D721Med (cell line): Measurements from ENCODE around the gene MYL11.

Experiments
- DNase-seq: peaks from one replicate; pipeline ENCODE4 v3.0.0; 2011; ENCODE audit warnings: low spot score; ENCODE audit not compliant: insufficient read length
- FAIRE-seq: peaks from 2 replicates; lab custom pipeline; 2011; peaks lifted over from hg19 to GRCh38; lab: Jason Lieb, UNC
- TF ChIP-seq, protein P1 (sequence below): IDR thresholded peaks from 2 replicates; pipeline ENCODE4 v1.5.1; 2012; ENCODE audit warnings: mild to moderate bottlenecking, control low read depth; ENCODE audit not compliant: insufficient read depth; ENCODE audit errors: missing control alignments

MYL11 gene

DNA sequence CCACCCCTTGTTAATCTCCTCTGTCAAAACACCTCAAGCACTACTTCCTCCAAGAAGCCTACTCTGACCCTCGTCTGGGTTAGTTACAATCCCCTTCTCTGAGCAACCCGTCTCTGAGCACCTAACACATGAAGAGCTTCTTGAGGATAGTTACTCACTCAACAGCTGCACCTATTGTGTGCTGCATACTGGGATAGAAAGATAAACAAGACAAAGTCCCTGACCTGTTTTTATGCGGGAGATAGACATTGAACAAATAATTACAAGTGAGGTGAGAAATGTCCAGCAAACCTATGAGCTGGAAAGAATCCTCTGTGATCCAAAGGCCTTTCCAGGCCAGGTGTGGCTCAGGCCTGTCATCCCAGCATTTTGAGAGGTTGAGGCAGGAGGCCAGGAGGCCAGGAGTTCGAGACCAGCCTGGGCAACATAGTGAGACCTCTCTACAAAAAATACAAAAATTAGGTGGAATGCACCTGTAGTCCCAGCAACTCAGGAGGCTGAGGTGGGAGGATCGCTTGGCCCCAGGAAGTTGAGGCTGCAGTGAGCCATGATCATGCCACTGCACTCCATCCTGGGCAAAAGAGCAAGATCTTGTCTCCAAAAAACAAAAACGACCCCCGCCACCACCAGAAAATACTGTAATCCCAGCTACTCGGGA, 27.3 kb downstream of the MYL11 start:
- FAIRE-seq: no peak
- DNase-seq: no peak
- TF ChIP-seq, protein P1, sequence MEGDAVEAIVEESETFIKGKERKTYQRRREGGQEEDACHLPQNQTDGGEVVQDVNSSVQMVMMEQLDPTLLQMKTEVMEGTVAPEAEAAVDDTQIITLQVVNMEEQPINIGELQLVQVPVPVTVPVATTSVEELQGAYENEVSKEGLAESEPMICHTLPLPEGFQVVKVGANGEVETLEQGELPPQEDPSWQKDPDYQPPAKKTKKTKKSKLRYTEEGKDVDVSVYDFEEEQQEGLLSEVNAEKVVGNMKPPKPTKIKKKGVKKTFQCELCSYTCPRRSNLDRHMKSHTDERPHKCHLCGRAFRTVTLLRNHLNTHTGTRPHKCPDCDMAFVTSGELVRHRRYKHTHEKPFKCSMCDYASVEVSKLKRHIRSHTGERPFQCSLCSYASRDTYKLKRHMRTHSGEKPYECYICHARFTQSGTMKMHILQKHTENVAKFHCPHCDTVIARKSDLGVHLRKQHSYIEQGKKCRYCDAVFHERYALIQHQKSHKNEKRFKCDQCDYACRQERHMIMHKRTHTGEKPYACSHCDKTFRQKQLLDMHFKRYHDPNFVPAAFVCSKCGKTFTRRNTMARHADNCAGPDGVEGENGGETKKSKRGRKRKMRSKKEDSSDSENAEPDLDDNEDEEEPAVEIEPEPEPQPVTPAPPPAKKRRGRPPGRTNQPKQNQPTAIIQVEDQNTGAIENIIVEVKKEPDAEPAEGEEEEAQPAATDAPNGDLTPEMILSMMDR: no peak

DNA sequence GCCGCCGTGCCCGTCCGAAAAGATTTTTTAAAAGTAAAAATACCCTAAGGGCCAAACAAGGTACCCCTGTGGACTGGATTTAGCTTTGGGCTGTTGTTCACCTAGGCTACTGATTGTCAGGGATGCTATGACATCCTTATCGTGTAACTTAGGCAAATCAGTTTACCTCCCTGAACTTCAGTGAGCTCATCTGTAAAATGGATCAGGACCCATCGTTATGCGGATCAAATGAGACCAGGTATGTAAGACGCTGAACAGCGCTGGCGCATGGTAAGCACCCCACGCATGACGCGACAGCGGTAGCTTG, 32.1 kb downstream of the MYL11 start:
- no peak for DNase-seq
- TF ChIP-seq, protein P1: no peak
- no peak for FAIRE-seq

GRCh38 chr16:30407102-30407803, 32.7 kb downstream of the MYL11 start, which contains the start of gene ZNF771:
TSS of gene ZNF771 (plus strand) at chr16:30407606. CDS start at chr16:30408054, 448 bp downstream.
- TF ChIP-seq, protein P1: no peak
- DNase-seq: peak; percentile 75
- no peak for FAIRE-seq

DNA sequence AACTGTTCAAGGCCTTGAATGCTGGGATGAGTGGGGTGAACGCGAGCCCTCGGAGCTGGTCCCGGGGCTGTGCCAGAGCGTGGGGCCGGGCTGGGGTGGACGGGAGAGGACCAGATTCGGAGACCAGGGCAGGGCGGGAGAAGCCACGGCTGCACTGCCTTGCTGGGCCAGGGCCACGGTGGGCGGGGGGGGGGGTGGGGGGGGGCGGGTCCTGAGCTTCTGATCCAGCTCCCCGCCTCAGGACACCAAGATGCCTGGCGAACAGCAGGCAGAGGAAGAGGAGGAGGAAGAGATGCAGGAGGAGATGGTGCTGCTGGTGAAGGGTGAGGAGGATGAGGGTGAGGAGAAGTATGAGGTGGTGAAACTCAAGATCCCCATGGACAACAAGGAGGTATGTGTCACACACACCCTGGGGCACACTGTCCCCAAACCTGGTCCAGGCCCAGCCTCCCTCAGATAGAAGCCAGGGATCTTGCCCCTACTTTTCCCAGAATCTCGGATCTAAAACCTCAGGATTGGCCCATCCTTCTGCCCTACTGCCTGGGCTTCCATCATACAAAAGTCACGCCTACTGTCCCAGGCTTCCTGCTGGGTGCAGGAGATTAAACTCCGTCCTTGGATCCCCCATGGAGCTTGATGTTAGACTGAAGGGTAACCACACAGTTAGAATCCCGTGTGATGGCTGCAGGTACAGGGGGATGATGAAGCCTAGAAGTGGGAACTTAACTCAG, 33.4 kb downstream of the MYL11 start:
- DNase-seq (no peak), FAIRE-seq (no peak)
- TF ChIP-seq, protein P1: no peak

GRCh38 chr16:30409125-30410060, 34.8 kb downstream of the MYL11 start:
- FAIRE-seq (no peak), DNase-seq (no peak)
- TF ChIP-seq, protein P1: peak; percentile 96

DNA sequence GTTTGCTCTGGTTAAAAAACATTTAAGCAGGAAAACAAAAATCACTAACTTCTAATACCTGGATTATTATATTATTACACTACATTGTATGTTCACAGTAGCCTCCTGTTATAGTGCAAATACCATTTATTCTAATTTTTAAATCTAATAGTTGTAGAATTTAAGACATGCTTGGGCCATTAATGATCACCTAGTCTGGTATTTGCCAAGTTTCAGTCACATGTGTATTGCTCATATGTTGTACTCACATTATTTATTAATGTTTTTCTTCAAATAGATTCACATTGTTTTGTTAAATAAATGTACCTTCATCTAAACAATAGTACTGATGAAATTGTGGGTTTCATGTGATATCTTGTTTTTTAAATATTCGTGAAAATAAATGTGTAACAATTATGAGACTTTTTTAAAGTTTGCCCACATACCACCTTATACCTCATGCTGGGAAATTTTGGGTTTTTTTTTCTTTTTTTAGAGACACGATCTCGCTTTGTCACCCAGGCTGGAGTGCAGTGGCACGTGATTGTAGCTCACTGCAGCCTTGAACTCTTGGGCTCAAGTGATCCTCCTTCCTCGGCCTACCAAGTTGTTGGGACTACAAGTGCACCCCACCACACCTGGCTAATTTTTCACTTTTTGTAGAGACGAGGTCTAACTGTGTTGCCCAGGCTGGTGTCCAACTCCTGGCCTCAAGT, 38.7 kb downstream of the MYL11 start:
- FAIRE-seq (no peak), DNase-seq (no peak)
- TF ChIP-seq, protein P1: no peak
